Measurements from ENCODE around the gene SHQ1. TPM values are rescaled to one million over a fixed set of nuclear protein-coding genes. Genes with fewer than 3 reads are reported as not detected.

Gene SHQ1
- total RNA-seq, 1 experiment from 2014 or later, result 32.5 TPM

DNA sequence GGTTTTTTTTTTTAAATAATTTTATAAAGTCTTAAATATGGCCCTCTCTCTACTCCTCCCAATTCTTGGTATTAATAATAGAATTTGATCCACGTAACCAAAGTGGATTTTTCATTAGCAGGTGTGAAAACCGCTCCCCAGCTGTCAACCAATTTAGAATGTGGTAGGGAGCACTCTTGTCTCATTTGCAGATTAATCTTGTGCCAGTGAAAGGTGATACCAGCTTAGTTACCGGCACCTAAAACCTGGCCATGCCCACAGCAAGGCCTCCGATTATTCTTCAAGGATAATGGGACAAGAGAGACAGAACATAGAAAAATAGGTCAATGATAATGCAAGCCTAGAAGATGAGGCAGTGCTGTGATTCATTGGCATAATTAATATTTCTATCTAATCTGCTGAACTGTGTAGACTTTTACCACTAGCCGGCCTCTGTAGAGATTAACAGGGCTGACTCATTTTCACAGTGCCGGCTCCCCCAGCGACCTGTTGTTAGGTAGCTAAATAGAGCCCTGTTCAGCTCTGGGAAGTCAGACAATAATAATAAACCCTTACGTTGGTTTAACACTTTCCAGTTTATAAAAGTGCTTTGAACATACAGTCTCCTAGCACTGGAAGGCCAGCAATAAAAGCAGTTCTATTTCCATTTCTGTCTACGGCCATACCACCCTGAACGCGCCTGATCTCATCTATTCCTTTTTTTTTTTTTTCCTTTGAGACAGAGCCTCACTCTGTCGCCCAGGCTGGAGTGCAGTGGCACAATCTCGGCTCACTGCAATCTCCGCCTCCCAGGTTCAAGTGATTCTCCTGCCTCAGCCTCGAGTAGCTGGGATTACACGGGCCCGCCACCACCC, 102.9 kb downstream of the SHQ1 start:
- Mint-ChIP-seq H3K4me1 (peaks cover 5 to 30% of the 10 kb centered on the region in 2 experiments), H3K4me3 (no peak overlapping the region), H3K27me3 (ENCODE audit: low read depth) (peaks cover 5% of the 10 kb centered on the region), H3K27ac (no peak overlapping the region), H3K9me3 (no peaks in the 10 kb centered on the region), H3K36me3 (ENCODE audit: insufficient read depth in 1 of 3, low read depth in 3 of 3) (no peaks in the 10 kb centered on the region)
- Histone ChIP-seq H3K23ac (ENCODE audit: insufficient read length, low read depth, low read length) (no peak overlapping the region), H3K14ac (ENCODE audit: insufficient read depth, low read length) (no peak overlapping the region), H4K91ac (ENCODE audit: insufficient read length, low read depth, low read length) (no peak overlapping the region), H2AK5ac (ENCODE audit: insufficient read length, low read length) (no peak overlapping the region), H3K18ac (ENCODE audit: insufficient read length, low read depth, low read length) (no peak overlapping the region), H3K27me3 (ENCODE audit: insufficient read depth, low read length) (no peaks in the 10 kb centered on the region), H2BK15ac (ENCODE audit: low read depth, low read length) (no peak overlapping the region), H4K20me1 (ENCODE audit: control insufficient read depth, insufficient read depth, insufficient read length) (no peaks in the 10 kb centered on the region), H3K56ac (ENCODE audit: insufficient read length, low read depth, low read length) (no peak overlapping the region), H3K4ac (ENCODE audit: low read depth, low read length) (no peak overlapping the region), H2BK120ac (ENCODE audit: low read depth, low read length, poor library complexity, severe bottlenecking) (no peak overlapping the region), H2BK20ac (ENCODE audit: low read depth, low read length, poor library complexity, severe bottlenecking) (no peak overlapping the region), H3K27ac (ENCODE audit: insufficient read length, low read depth, low read length) (no peak overlapping the region), H3K23me2 (ENCODE audit: insufficient read length, low read depth, low read length, poor library complexity, severe bottlenecking) (no peaks in the 10 kb centered on the region), H3K79me2 (ENCODE audit: insufficient read depth, low read length) (no peaks in the 10 kb centered on the region), H3K9ac (ENCODE audit: extremely low read depth, insufficient read length, low read length) (no peak overlapping the region), H2BK5ac (ENCODE audit: insufficient read length, low read length) (no peak overlapping the region), H3T11ph (ENCODE audit: low read length) (no peak overlapping the region), H3K4me2 (ENCODE audit: insufficient read depth, insufficient read length, low read length) (no peak overlapping the region), H4K5ac (ENCODE audit: insufficient read length, low read depth, low read length) (no peak overlapping the region), H3K4me1 (ENCODE audit: insufficient read depth, low read length) (no peaks in the 10 kb centered on the region), H3K79me1 (ENCODE audit: insufficient read depth, low read depth, low read length, poor library complexity, severe bottlenecking) (no peaks in the 10 kb centered on the region), H2BK12ac (ENCODE audit: insufficient read length, low read depth, low read length) (no peak overlapping the region), H2AFZ (ENCODE audit: low read length) (no peak overlapping the region), H3K9me3 (ENCODE audit: control insufficient read depth, low read depth, low read length) (no peaks in the 10 kb centered on the region), H4K8ac (replicated peaks; ENCODE audit: insufficient read length, low read depth, low read length) (no peak overlapping the region)
- TF ChIP-seq CTCF (conservative IDR thresholded peaks at IDR 0.05), result no peak
- DNase-seq, result no peak
- WGBS (ENCODE audit: extremely low coverage, insufficient read length, low lambda C conversion rate), result no CpG with 5 or more reads among the region's 17 CpGs
